ENCODE data around the gene KIF21B. TPM values are rescaled to one million over a fixed set of nuclear protein-coding genes. Genes with fewer than 3 reads are reported as not detected.

The KIF21B gene
- total and polyA plus RNA-seq, 4 experiments from 2014 or later, result 0.55 to 94.7 (median 50.4) TPM

DNA sequence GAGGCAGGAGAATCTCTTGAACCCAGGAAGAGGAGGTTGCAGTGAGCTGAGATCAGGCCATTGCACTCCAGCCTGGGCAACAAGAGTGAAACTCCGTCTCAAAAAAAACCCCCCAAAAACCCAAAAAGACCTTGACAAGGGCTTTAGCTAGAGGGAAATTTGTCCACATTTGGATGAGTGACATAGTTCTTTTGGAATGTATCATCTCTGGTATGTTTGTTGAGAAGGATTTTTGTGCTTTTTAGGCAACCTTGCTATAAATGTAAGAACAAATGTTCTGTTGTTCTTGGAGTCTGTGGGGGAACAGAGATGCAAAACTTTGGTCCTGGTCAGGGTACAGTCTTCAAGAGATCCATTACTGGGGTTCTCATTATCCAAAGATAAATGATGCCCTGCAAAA, 99.9 kb downstream of the KIF21B start:
- intact Hi-C loops (cut with micrococcal nuclease), result no loop called here
- Mint-ChIP-seq H3K4me1 (peaks cover 2 to 5% (median 4%) of the 10 kb centered on the region in 4 donors), H3K36me3 (no peaks in the 10 kb centered on the region), H3K4me3 (no peak overlapping the region), H3K27me3 (peaks cover 2% of the 10 kb centered on the region in 2 donors), H3K9me3 (no peaks in the 10 kb centered on the region), H3K27ac (no peak overlapping the region)
- no peak for DNase-seq
- H3K27me3 ChIP-seq (ENCODE audit: insufficient read depth, low read length), result no peaks in the 10 kb centered on the region
- no peak overlapping the region for H3K4me3 ChIP-seq (ENCODE audit: low read length in 2 of 2)
- H3K9me3 ChIP-seq (ENCODE audit: control insufficient read depth in 1 of 2, low read length in 2 of 2), result no peaks in the 10 kb centered on the region
- ChIA-PET POLR2A (ENCODE audit: partially characterized antibody) (no interaction called here), CTCF (ENCODE audit: partially characterized antibody) (no interaction called here)
- H3K36me3 ChIP-seq (ENCODE audit: insufficient read depth, low read length), result no peaks in the 10 kb centered on the region
- no peaks in the 10 kb centered on the region for H3K4me1 ChIP-seq (ENCODE audit: insufficient read depth, low read length)
- no peak overlapping the region for H3K27ac ChIP-seq (ENCODE audit: low read depth, low read length)

DNA sequence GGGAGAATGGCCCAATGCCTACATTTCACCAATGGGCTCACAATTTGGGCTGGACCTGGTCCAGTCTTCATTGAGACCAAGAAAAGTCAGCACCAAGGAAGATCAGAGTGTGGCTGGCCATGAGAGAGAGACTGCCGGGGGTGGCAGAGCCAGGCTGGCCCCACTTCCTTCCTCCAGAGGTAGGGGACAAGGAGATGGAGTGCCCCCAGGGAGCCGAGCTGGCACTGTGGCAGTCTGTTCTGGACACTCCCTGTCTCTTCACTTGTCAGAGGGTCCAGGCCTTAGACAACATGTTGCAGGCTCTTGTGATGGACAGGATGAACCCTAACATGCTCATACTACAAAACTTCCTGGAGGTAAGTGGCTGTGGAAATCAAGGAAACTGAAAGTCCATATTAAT, 101.1 kb downstream of the KIF21B start:
- intact Hi-C loops (cut with micrococcal nuclease), result no loop called here
- Mint-ChIP-seq H3K4me3 (no peak overlapping the region), H3K9me3 (no peaks in the 10 kb centered on the region), H3K36me3 (no peaks in the 10 kb centered on the region), H3K27me3 (peaks cover 2% of the 10 kb centered on the region in 2 donors), H3K4me1 (peaks cover 2 to 5% (median 4%) of the 10 kb centered on the region in 4 donors), H3K27ac (no peak overlapping the region)
- no peaks in the 10 kb centered on the region for H3K4me1 ChIP-seq (ENCODE audit: insufficient read depth, low read length)
- no peak for DNase-seq
- no peak overlapping the region for H3K27ac ChIP-seq (ENCODE audit: low read depth, low read length)
- no peak overlapping the region for H3K4me3 ChIP-seq (ENCODE audit: low read length in 2 of 2)
- CTCF ChIA-PET (ENCODE audit: partially characterized antibody), result interaction anchor here (1.3 kb wide), 1 partner anchor 9 kb away, joined by 3 read pairs; no protein-coding TSS in a partner anchor
- no peaks in the 10 kb centered on the region for H3K36me3 ChIP-seq (ENCODE audit: insufficient read depth, low read length)
- H3K27me3 ChIP-seq (ENCODE audit: insufficient read depth, low read length), result no peaks in the 10 kb centered on the region
- no peaks in the 10 kb centered on the region for H3K9me3 ChIP-seq (ENCODE audit: control insufficient read depth in 1 of 2, low read length in 2 of 2)
- POLR2A ChIA-PET (ENCODE audit: partially characterized antibody), result no interaction called here

DNA sequence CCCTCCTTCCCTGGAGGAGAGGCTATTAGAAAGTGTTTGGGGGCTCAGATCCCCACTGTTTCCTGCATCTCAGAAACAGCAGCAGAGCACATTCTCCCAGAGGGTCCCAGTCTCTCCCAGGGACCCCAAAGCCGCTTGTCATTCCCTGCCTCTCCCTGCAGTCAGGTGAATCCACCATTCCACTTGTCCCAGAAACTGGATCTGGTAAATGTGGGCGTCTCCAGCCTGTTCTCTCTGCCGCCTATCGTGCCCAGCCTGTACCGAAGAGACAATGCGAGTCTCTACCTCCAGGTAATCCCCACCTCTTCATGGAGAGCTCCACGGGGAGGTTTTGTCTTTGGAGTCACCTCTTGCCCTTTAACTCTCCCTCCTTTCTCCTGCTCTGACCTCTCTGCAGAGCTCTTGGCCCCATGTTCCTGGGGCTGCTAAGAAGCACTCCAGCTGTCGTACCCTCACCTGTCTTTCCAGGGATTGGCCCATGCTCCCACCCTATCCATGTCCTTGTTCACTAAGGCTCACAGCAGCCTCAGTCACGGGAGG, 101.9 kb downstream of the KIF21B start:
- no peaks in the 10 kb centered on the region for H3K27me3 ChIP-seq (ENCODE audit: insufficient read depth, low read length)
- intact Hi-C loops (cut with micrococcal nuclease), result no loop called here
- no peaks in the 10 kb centered on the region for H3K9me3 ChIP-seq (ENCODE audit: control insufficient read depth in 1 of 2, low read length in 2 of 2)
- ChIA-PET CTCF (ENCODE audit: partially characterized antibody) (interaction anchor here (1.3 kb wide), 1 partner anchor 10 kb away, joined by 3 read pairs; no protein-coding TSS in a partner anchor), POLR2A (ENCODE audit: partially characterized antibody) (no interaction called here)
- no peaks in the 10 kb centered on the region for H3K36me3 Mint-ChIP-seq
- H3K4me3 Mint-ChIP-seq, result no peak overlapping the region
- H3K27ac Mint-ChIP-seq, result no peak overlapping the region
- H3K4me1 ChIP-seq (ENCODE audit: insufficient read depth, low read length), result no peaks in the 10 kb centered on the region
- H3K36me3 ChIP-seq (ENCODE audit: insufficient read depth, low read length), result no peaks in the 10 kb centered on the region
- H3K4me3 ChIP-seq (ENCODE audit: low read length in 2 of 2), result no peak overlapping the region
- peaks cover 2% of the 10 kb centered on the region in 2 donors for H3K27me3 Mint-ChIP-seq
- peaks cover 2 to 5% (median 4%) of the 10 kb centered on the region in 4 donors for H3K4me1 Mint-ChIP-seq
- no peak for DNase-seq
- H3K27ac ChIP-seq (ENCODE audit: low read depth, low read length), result no peak overlapping the region
- H3K9me3 Mint-ChIP-seq, result no peaks in the 10 kb centered on the region

Other genes with a start within 250 kb of the KIF21B start
- 1 to 10 TPM; 7.7 to 9.2 TPM for gene GPR25, start 150.7 kb downstream of the KIF21B start, total RNA-seq
- 10 to 100 TPM; 23.0 to 66.5 TPM for gene GPR25, start 150.7 kb downstream of the KIF21B start, polyA plus RNA-seq
- gene INAVA, start 128.8 kb downstream of the KIF21B start, total RNA-seq, result under 1 TPM; 0.20 to 0.28 TPM
- under 1 TPM in 1 of 2 donors, not detected in 1; 0.70 TPM for gene INAVA, start 128.8 kb downstream of the KIF21B start, polyA plus RNA-seq
- gene CACNA1S, start 88.7 kb upstream of the KIF21B start, total RNA-seq, result not detected
- gene CACNA1S, start 88.7 kb upstream of the KIF21B start, polyA plus RNA-seq, result not detected
- under 1 TPM in 1 of 2 experiments, not detected in 1; 0.30 TPM for gene ASCL5, start 103.5 kb upstream of the KIF21B start, total RNA-seq
- not detected for gene ASCL5, start 103.5 kb upstream of the KIF21B start, polyA plus RNA-seq
- gene TMEM9, start 130.8 kb upstream of the KIF21B start, total RNA-seq, result 10 to 100 TPM; 20.6 to 21.1 TPM
- 10 to 100 TPM; 25.4 to 64.3 TPM for gene TMEM9, start 130.8 kb upstream of the KIF21B start, polyA plus RNA-seq
- gene IGFN1, start 167.1 kb upstream of the KIF21B start, total RNA-seq, result not detected
- gene IGFN1, start 167.1 kb upstream of the KIF21B start, polyA plus RNA-seq, result not detected

Data from CD4-positive, alpha-beta memory T cell (primary cell).